ENCODE data around the gene CDH13.

- no peak for TF ChIP-seq GATA3 (IDR thresholded peaks at IDR 0.05; ENCODE audit: low read depth, low read length)
- no peak for TF ChIP-seq GATA2 (IDR thresholded peaks at IDR 0.05; ENCODE audit: low read depth, low read length)
Measured at GRCh38 chr16:83345846-83346640, 719.3 kb downstream of the CDH13 start.

Data from SH-SY5Y (cell line).